ENCODE measurements around the gene GRAMD2B. TPM values are rescaled to one million over a fixed set of nuclear protein-coding genes. Genes with fewer than 3 reads are reported as not detected.

The GRAMD2B gene
- total RNA-seq, 2 donors from 2014 or later, result 8.3 to 11.7 TPM

DNA sequence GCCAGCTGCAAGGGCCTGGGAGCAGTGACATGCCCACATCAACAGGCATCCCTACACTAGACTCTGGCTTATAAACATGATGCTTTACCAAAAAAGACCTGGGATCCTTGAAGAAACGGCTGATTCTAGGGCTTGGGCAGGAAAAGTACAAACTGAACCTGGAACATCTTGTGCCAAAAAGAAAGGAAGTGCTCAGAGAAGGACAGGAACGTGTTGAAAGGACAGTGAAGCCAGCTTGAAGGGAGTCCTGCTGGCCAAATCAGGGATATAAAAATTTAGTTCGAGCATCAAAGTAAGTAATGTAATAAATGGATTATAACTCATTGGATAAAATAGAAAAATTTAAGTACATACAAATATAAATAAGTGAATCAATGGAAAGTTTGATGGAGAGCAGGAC, 113.7 kb downstream of the GRAMD2B start:
- Mint-ChIP-seq H3K27me3 (peaks cover 11% of the 10 kb centered on the region), H3K4me1 (peaks cover 4% of the 10 kb centered on the region), H3K4me3 (no peak overlapping the region), H3K27ac (peak overlapping the region; percentile 37), H3K36me3 (ENCODE audit: low read depth) (no peaks in the 10 kb centered on the region)
- DNase-seq (no peak), ATAC-seq (no peak)
- no peaks in the 10 kb centered on the region for H3K9me3 ChIP-seq (ENCODE audit: control insufficient read depth, low read length, poor library complexity, severe bottlenecking)

DNA sequence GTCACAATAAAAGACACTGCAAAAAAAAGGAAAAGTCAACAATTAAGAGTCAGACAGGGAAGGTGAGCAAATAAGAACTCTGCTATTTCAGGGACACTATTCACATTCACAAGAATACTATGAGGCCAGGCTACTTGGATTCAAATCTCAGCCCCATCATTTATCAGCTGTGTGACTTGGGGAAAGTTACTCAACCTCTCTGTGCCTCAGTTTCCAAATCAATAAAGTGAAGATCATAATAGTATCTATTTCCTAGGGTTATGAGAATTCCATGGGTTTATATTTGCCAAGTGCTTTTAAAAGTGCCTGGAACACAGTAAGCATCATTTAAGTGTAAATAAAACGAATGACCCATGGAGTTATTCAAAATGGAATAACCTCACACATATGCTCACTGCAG, 115.4 kb downstream of the GRAMD2B start:
- Mint-ChIP-seq H3K27ac (no peak overlapping the region), H3K4me1 (peaks cover 4% of the 10 kb centered on the region), H3K4me3 (no peak overlapping the region), H3K36me3 (ENCODE audit: low read depth) (no peaks in the 10 kb centered on the region), H3K27me3 (peaks cover 11% of the 10 kb centered on the region)
- no peaks in the 10 kb centered on the region for H3K9me3 ChIP-seq (ENCODE audit: control insufficient read depth, low read length, poor library complexity, severe bottlenecking)
- DNase-seq (no peak), ATAC-seq (no peak)

DNA sequence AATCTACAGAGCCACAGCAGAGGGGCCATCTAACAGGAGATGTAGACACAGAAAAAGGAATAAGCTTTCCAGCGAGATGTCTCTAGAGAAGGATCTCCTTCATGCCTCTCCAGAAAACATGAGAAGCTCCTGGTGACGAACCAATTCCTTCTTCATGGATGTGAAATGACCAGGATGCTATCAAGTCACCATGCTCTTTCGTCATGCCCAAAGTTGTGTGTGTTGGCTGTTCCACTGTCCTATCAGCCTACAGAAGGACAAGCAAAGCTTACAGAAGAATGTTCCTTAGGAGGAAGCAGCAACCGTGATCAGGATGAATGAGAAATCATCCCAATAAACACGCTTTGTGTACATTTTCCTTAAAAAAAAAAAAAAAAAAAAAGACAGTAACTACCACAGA, 117.4 kb downstream of the GRAMD2B start:
- H3K9me3 ChIP-seq (ENCODE audit: control insufficient read depth, low read length, poor library complexity, severe bottlenecking), result no peaks in the 10 kb centered on the region
- H3K4me3 Mint-ChIP-seq, result no peak overlapping the region
- no peak overlapping the region for H3K27ac Mint-ChIP-seq
- H3K4me1 Mint-ChIP-seq, result peaks cover 4% of the 10 kb centered on the region
- H3K27me3 Mint-ChIP-seq, result peaks cover 11% of the 10 kb centered on the region
- ATAC-seq (no peak), DNase-seq (no peak)
- no peaks in the 10 kb centered on the region for H3K36me3 Mint-ChIP-seq (ENCODE audit: low read depth)

DNA sequence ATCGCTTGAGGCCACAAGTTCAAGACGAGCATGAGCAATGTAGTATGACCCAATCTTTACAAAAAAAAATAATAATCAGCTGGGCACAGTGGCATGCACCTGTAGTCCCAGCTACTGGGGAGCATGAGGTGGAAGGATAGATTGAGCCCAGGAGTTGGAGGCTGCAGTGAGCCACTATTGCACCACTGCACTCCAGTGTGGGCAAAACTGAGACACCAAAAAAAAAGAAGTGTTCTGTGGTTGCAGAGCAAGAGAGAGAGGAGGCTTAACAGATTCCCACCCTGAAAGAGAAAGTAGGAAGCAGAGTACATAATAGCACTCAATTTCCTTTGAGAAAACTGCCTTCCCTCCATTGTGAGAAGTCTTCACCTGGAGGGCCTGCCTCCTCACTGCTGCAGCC, 119.2 kb downstream of the GRAMD2B start:
- no peak overlapping the region for H3K4me3 Mint-ChIP-seq
- peaks cover under 1% of the 10 kb centered on the region for H3K4me1 Mint-ChIP-seq
- no peaks in the 10 kb centered on the region for H3K9me3 ChIP-seq (ENCODE audit: control insufficient read depth, low read length, poor library complexity, severe bottlenecking)
- H3K27me3 Mint-ChIP-seq, result peaks cover 11% of the 10 kb centered on the region
- ATAC-seq (no peak), DNase-seq (no peak)
- H3K36me3 Mint-ChIP-seq (ENCODE audit: low read depth), result no peaks in the 10 kb centered on the region
- H3K27ac Mint-ChIP-seq, result peak overlapping the region; percentile 73

DNA sequence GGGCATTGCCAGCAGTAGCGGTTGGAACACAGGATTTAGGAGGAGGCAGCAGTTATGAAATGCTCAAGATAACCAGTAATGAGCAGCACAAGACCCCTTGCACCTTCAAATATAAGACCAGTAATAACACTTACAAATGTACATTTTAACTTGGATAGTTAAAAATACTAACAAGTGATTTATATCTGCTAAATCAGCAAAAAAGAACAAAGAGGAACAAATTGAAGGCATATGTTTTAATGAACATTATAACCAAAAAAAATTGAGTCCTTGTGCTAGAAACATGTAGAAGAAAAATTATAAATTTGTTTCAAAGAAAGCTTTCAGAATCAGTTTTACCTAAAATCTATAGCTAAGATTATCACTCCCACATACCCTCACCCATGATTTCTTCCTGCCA, 119.8 kb downstream of the GRAMD2B start:
- ATAC-seq, result no peak

DNA sequence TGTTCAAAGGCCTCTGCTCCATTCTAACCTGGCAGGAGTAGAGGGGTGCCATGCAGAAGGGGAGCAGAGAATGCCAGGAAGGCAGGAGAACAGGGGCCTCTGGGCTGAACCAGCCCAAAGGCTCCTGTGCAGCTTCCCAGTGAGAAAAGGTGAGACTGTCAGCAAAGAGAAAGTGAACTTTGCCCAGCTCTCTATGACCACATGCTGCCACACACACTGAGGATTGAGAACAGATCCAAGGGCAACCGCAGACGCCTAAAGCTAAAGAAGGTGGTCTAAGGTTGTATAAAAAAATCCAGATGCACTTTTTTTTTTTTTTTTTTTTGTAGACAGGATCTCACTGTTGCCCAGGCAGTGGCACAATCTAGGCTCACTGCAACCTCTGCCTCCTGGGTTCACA, 120.5 kb downstream of the GRAMD2B start:
- no peaks in the 10 kb centered on the region for H3K36me3 Mint-ChIP-seq (ENCODE audit: low read depth)
- no peaks in the 10 kb centered on the region for H3K9me3 ChIP-seq (ENCODE audit: control insufficient read depth, low read length, poor library complexity, severe bottlenecking)
- no peaks in the 10 kb centered on the region for H3K4me1 Mint-ChIP-seq
- ATAC-seq (no peak), DNase-seq (no peak)
- no peak overlapping the region for H3K4me3 Mint-ChIP-seq
- H3K27me3 Mint-ChIP-seq, result no peaks in the 10 kb centered on the region
- H3K27ac Mint-ChIP-seq, result no peak overlapping the region

More for the DNA sequence above, 119.8 kb downstream of the GRAMD2B start:
- Mint-ChIP-seq H3K27ac (no peak overlapping the region), H3K27me3 (peaks cover 5% of the 10 kb centered on the region), H3K4me3 (no peak overlapping the region), H3K4me1 (no peaks in the 10 kb centered on the region), H3K36me3 (ENCODE audit: low read depth) (no peaks in the 10 kb centered on the region)
- DNase-seq, result no peak
- no peaks in the 10 kb centered on the region for H3K9me3 ChIP-seq (ENCODE audit: control insufficient read depth, low read length, poor library complexity, severe bottlenecking)

Other genes with a start within 250 kb of the GRAMD2B start
- 1 to 10 TPM in 1 of 2 donors, under 1 TPM in 1; 0.91 to 2.1 TPM for gene ALDH7A1, start 171.8 kb downstream of the GRAMD2B start, total RNA-seq
- gene PHAX, start 177.5 kb downstream of the GRAMD2B start, total RNA-seq, result 10 to 100 TPM; 20.8 to 26.4 TPM